B cell (primary cell): ENCODE data around the gene GABRG3. TPM values are rescaled to one million over a fixed set of nuclear protein-coding genes. Genes with fewer than 3 reads are reported as not detected.

Experiments
- ATAC-seq: fragments of 200-7000 bp; cut with Tn5 transposase; one replicate; pipeline ENCODE4 v1.10.0; 2021; ENCODE audit warnings: low read depth, mild to moderate bottlenecking, moderate number of reproducible peaks, moderate library complexity
- CTCF ChIA-PET: fragments of 350-600 bp; sonication (Branson Sonifier 250); formaldehyde crosslinking; loops from one replicate; lab custom pipeline; 2021; ENCODE audit warnings: antibody characterized with exemption, inconsistent platforms; lab: Charles Lee
- POLR2A ChIA-PET: fragments of 350-600 bp; sonication (Branson Sonifier 250); formaldehyde crosslinking; loops from one replicate; lab custom pipeline; 2021; ENCODE audit warnings: antibody characterized with exemption; lab: Charles Lee
- DNase-seq: peaks from one replicate; pipeline ENCODE4 v3.0.0; 2013
- H2AFZ ChIP-seq: 2 replicates; pipeline ENCODE4 v1.6.1; 2012; ENCODE audit warnings: mild to moderate bottlenecking, low read depth, low read length; ENCODE audit not compliant: insufficient read depth, poor library complexity, severe bottlenecking
- H3K27ac ChIP-seq, 2 donors: 1 replicate in 1 of 2; 2 replicates in 1 of 2; pipeline ENCODE4 v1.5.1; 2012 to 2013; ENCODE audit warnings: low read length in 2 of 2, mild to moderate bottlenecking in 2 of 2, moderate library complexity in 1 of 2
- H3K27me3 ChIP-seq, 4 experiments: fragments of 200-600 bp in 1 of 4; sonication (generic) in 1 of 4; replicated peaks in 1 of 4; 1 replicate in 2 of 4; 2 replicates in 2 of 4; pipeline versions ENCODE4 v1.6.1 to v1.7.0; 2013 to 2016; ENCODE audit warnings: low read length in 3 of 4, mild to moderate bottlenecking in 2 of 4, mixed read lengths in 1 of 4, moderate library complexity in 1 of 4; ENCODE audit not compliant: insufficient read depth in 4 of 4, control insufficient read depth in 3 of 4; ENCODE audit errors: control extremely low read depth in 1 of 4
- H3K36me3 ChIP-seq, 2 experiments: replicated peaks in 1 of 2; 1 replicate in 1 of 2; 2 replicates in 1 of 2; pipeline versions ENCODE4 v1.6.1 to v1.7.1; 2013; ENCODE audit warnings: low read length in 1 of 2; ENCODE audit not compliant: insufficient read depth in 2 of 2, control insufficient read depth in 1 of 2; ENCODE audit errors: control extremely low read depth in 1 of 2, extremely low read depth in 1 of 2
- H3K4me1 ChIP-seq, 2 donors: fragments of 200-600 bp in 1 of 2; sonication (generic) in 1 of 2; 1 replicate in 1 of 2; 2 replicates in 1 of 2; pipeline versions ENCODE4 v1.5.1 to v1.6.1; 2013 to 2017; ENCODE audit warnings: low read length in 2 of 2; ENCODE audit not compliant: control insufficient read depth in 2 of 2, insufficient read depth in 2 of 2
- H3K4me2 ChIP-seq: replicated peaks from 2 replicates; pipeline ENCODE3; 2012; ENCODE audit warnings: mild to moderate bottlenecking, low read depth, low read length; ENCODE audit not compliant: poor library complexity, severe bottlenecking
- H3K4me3 ChIP-seq, 5 experiments: fragments of 200-600 bp in 1 of 5; sonication (generic) in 1 of 5; 1 replicate in 3 of 5; 2 replicates in 2 of 5; pipeline versions ENCODE4 v1.5.1 to v1.7.0; 2011 to 2016; ENCODE audit warnings: low read length in 4 of 5, mild to moderate bottlenecking in 4 of 5, low read depth in 2 of 5, control low read depth in 1 of 5, moderate library complexity in 1 of 5; ENCODE audit not compliant: insufficient read depth in 1 of 5; ENCODE audit errors: control extremely low read depth in 1 of 5, extremely low read depth in 1 of 5
- H3K79me2 ChIP-seq: fragments of 200-600 bp; sonication (generic); one replicate; pipeline ENCODE4 v1.6.0; 2016; ENCODE audit warnings: low read length; ENCODE audit not compliant: control insufficient read depth, insufficient read depth
- H3K9ac ChIP-seq: fragments of 200-600 bp; sonication (generic); 2 replicates; pipeline ENCODE4 v1.6.1; 2017; ENCODE audit warnings: mild to moderate bottlenecking, low read length, moderate library complexity
- H3K9me3 ChIP-seq, 3 donors: one replicate each; pipeline versions ENCODE4 v1.6.1 to v1.7.1; 2013; ENCODE audit warnings: low read length in 2 of 3; ENCODE audit not compliant: control insufficient read depth in 2 of 3, insufficient read depth in 1 of 3; ENCODE audit errors: control extremely low read depth in 1 of 3
- H4K20me1 ChIP-seq: 2 replicates; pipeline ENCODE4 v1.6.0; 2012; ENCODE audit warnings: mild to moderate bottlenecking, low read length; ENCODE audit not compliant: insufficient read depth, control insufficient read depth, poor library complexity, severe bottlenecking
- H3K27ac Mint-ChIP-seq: one replicate; pipeline ENCODE4 v1.8.0; 2021; ENCODE audit warnings: mixed read lengths
- H3K27me3 Mint-ChIP-seq: one replicate; pipeline ENCODE4 v1.8.0; 2021; ENCODE audit warnings: mixed read lengths
- H3K4me1 Mint-ChIP-seq: one replicate; pipeline ENCODE4 v1.8.0; 2021; ENCODE audit warnings: mixed read lengths
- H3K4me3 Mint-ChIP-seq: one replicate; pipeline ENCODE4 v1.8.0; 2021; ENCODE audit warnings: mixed read lengths
- H3K9me3 Mint-ChIP-seq: one replicate; pipeline ENCODE4 v1.8.0; 2022; ENCODE audit warnings: mixed read lengths; ENCODE audit not compliant: insufficient read depth
- EZH2 ChIP-seq: IDR thresholded peaks from 2 replicates; pipeline ENCODE4 v1.6.1; 2012; ENCODE audit warnings: borderline replicate concordance, low read depth, mild to moderate bottlenecking, moderate library complexity, low read length; ENCODE audit not compliant: insufficient read depth, poor library complexity, severe bottlenecking
- WGBS: methylation state at CpG from one replicate; pipeline ENCODE4 v1.1.5; 2013; ENCODE audit warnings: missing lambda C conversion rate; ENCODE audit not compliant: insufficient coverage; 5-methylcytosine and 5-hydroxymethylcytosine counted together
- intact Hi-C: fragments of 100-400 bp; cut with micrococcal nuclease; formaldehyde crosslinking; loops from one replicate; pipeline ENCODE4 v1.10.0; 2022
- polyA plus RNA-seq: library from polyadenylated mRNA; depleted of rRNA; stranded (reverse); fragments of >200 nt; gene quantifications from 2 replicates; pipeline ENCODE4 v1.2.3, GENCODE V29; 2012
- total RNA-seq, 2 donors: library from RNA; stranded (reverse); fragments of 120-200 nt in 1 of 2; gene quantifications; 1 replicate in 1 of 2; 2 replicates in 1 of 2; pipeline versions ENCODE4 v1.2.3 to v1.2.4, GENCODE V29; 2013 to 2022
- TF ChIP-seq, protein P1 (sequence below): fragments of 200-600 bp; IDR thresholded peaks from one replicate; pipeline ENCODE4 v1.8.0; 2022; ENCODE audit warnings: antibody characterized with exemption, mild to moderate bottlenecking

GABRG3 gene
- total and polyA plus RNA-seq, 2 donors (not counting 1 experiment from before 2014, with no cell fraction given): not detected

GRCh38 chr15:27587810-27588209 lies 616.8 kb downstream of the GABRG3 start:
- CTCF ChIA-PET: no interaction called here
- no peaks in the 10 kb centered on the region for H3K27me3 ChIP-seq
- H3K79me2 ChIP-seq: no peaks in the 10 kb centered on the region
- Mint-ChIP-seq H3K9me3 (peaks cover 7% of the 10 kb centered on the region), H3K4me3 (no peak overlapping the region), H3K4me1 (no peaks in the 10 kb centered on the region), H3K27me3 (no peaks in the 10 kb centered on the region), H3K27ac (no peak overlapping the region)
- ATAC-seq (no peak), DNase-seq (no peak)
- H3K4me1 ChIP-seq: no peaks in the 10 kb centered on the region
- no peak overlapping the region for H3K9ac ChIP-seq
- no peak overlapping the region for H3K4me3 ChIP-seq
- intact Hi-C loops: no loop called here
- no peak overlapping the region for H3K4me2 ChIP-seq
- H3K27ac ChIP-seq: no peak overlapping the region
- no peaks in the 10 kb centered on the region for H3K36me3 ChIP-seq
- TF ChIP-seq EZH2: no peak
- TF ChIP-seq, protein P1, sequence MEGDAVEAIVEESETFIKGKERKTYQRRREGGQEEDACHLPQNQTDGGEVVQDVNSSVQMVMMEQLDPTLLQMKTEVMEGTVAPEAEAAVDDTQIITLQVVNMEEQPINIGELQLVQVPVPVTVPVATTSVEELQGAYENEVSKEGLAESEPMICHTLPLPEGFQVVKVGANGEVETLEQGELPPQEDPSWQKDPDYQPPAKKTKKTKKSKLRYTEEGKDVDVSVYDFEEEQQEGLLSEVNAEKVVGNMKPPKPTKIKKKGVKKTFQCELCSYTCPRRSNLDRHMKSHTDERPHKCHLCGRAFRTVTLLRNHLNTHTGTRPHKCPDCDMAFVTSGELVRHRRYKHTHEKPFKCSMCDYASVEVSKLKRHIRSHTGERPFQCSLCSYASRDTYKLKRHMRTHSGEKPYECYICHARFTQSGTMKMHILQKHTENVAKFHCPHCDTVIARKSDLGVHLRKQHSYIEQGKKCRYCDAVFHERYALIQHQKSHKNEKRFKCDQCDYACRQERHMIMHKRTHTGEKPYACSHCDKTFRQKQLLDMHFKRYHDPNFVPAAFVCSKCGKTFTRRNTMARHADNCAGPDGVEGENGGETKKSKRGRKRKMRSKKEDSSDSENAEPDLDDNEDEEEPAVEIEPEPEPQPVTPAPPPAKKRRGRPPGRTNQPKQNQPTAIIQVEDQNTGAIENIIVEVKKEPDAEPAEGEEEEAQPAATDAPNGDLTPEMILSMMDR: no peak
- no peak overlapping the region for H2AFZ ChIP-seq
- H3K9me3 ChIP-seq: peaks cover 0 to 11% (median 0%) of the 10 kb centered on the region in 3 donors
- POLR2A ChIA-PET: no interaction called here
- H4K20me1 ChIP-seq: no peaks in the 10 kb centered on the region
- 38% methylated on average over 12 of the region's 14 CpGs for WGBS

- TF ChIP-seq, protein P1: no peak
- TF ChIP-seq EZH2: no peak
- Histone ChIP-seq H3K79me2 (no peaks in the 10 kb centered on the region), H3K4me1 (no peaks in the 10 kb centered on the region), H3K27ac (no peak overlapping the region), H3K4me2 (no peak overlapping the region), H3K4me3 (no peak overlapping the region), H3K9me3 (peaks cover 0 to 11% (median 0%) of the 10 kb centered on the region in 3 donors), H2AFZ (no peak overlapping the region), H3K36me3 (no peaks in the 10 kb centered on the region), H3K9ac (no peak overlapping the region), H3K27me3 (no peaks in the 10 kb centered on the region), H4K20me1 (no peaks in the 10 kb centered on the region)
- Mint-ChIP-seq H3K4me1 (no peaks in the 10 kb centered on the region), H3K9me3 (peaks cover 9% of the 10 kb centered on the region), H3K27ac (no peak overlapping the region), H3K4me3 (no peak overlapping the region), H3K27me3 (no peaks in the 10 kb centered on the region)
- POLR2A ChIA-PET: no interaction called here
- WGBS: 73% methylated on average over 6 of the region's 9 CpGs
- CTCF ChIA-PET: no interaction called here
- DNase-seq (no peak), ATAC-seq (no peak)
- intact Hi-C loops: no loop called here
Measured at GRCh38 chr15:27589260-27589659, 618.3 kb downstream of the GABRG3 start.
